Central memory CD8-positive, alpha-beta T cell (primary cell): ENCODE results near the gene EXOC3.
"Not testable (repeated sequence)": the region's sequence is repeated elsewhere in the genome, so short reads cannot be mapped to it uniquely, and the experiment has no call there.

Experiments
- ATAC-seq: fragments of 150-1000 bp; cut with Tn5 transposase; replicated peaks from 2 replicates; pipeline ENCODE4 v1.10.0; 2022; ENCODE audit warnings: mild to moderate bottlenecking, moderate FRiP score, moderate number of reproducible peaks; ENCODE audit not compliant: poor library complexity, severe bottlenecking; ENCODE audit errors: extremely low read depth
- DNase-seq, 2 donors: peaks; one replicate each; pipeline ENCODE4 v3.0.0; 2021; ENCODE audit warnings: low spot score in 2 of 2
- H3K27ac Mint-ChIP-seq: one replicate; pipeline ENCODE4 v1.8.0; 2022; ENCODE audit warnings: low read depth, mild to moderate bottlenecking, moderate library complexity, mixed read lengths
- H3K27me3 Mint-ChIP-seq: one replicate; pipeline ENCODE4 v1.8.0; 2022; ENCODE audit warnings: mixed read lengths
- H3K36me3 Mint-ChIP-seq: one replicate; pipeline ENCODE4 v1.8.0; 2022; ENCODE audit warnings: mild to moderate bottlenecking, moderate library complexity, mixed read lengths; ENCODE audit not compliant: insufficient read depth
- H3K4me1 Mint-ChIP-seq: one replicate; pipeline ENCODE4 v1.8.0; 2022; ENCODE audit warnings: mixed read lengths
- H3K4me3 Mint-ChIP-seq: one replicate; pipeline ENCODE4 v1.8.0; 2022; ENCODE audit warnings: mild to moderate bottlenecking, moderate library complexity, mixed read lengths
- H3K9me3 Mint-ChIP-seq: one replicate; pipeline ENCODE4 v1.8.0; 2022; ENCODE audit warnings: mixed read lengths

EXOC3 gene

GRCh38 chr5:401146-402034, 41.6 kb upstream of the EXOC3 start:
- no peaks in the 10 kb centered on the region for H3K36me3 Mint-ChIP-seq
- H3K9me3 Mint-ChIP-seq, result no peaks in the 10 kb centered on the region
- H3K27ac Mint-ChIP-seq, result no peak overlapping the region
- no peaks in the 10 kb centered on the region for H3K4me1 Mint-ChIP-seq
- H3K4me3 Mint-ChIP-seq, result no peak overlapping the region
- ATAC-seq (no peak), DNase-seq (no peak)
- H3K27me3 Mint-ChIP-seq, result peaks cover 60% of the 10 kb centered on the region

DNA sequence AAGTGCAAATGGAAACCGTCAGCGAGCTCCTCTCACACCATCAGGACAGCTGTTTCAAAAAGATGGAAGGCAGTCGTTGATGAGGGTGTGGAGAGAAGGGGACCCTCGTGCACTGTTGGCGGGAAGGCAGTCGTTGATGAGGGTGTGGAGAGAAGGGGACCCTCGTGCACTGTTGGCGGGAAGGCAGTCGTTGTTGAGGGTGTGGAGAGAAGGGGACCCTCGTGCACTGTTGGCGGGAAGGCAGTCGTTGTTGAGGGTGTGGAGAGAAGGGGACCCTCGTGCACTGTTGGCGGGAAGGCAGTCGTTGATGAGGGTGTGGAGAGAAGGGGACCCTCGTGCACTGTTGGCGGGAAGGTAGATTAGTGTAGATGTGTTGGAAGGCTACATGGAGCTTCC, 40.8 kb upstream of the EXOC3 start:
- DNase-seq, H3K9me3 Mint-ChIP-seq, H3K27ac Mint-ChIP-seq, ATAC-seq, H3K4me3 Mint-ChIP-seq, H3K4me1 Mint-ChIP-seq, H3K36me3 Mint-ChIP-seq: not testable (repeated sequence)
- peaks cover 60% of the 10 kb centered on the region for H3K27me3 Mint-ChIP-seq

DNA sequence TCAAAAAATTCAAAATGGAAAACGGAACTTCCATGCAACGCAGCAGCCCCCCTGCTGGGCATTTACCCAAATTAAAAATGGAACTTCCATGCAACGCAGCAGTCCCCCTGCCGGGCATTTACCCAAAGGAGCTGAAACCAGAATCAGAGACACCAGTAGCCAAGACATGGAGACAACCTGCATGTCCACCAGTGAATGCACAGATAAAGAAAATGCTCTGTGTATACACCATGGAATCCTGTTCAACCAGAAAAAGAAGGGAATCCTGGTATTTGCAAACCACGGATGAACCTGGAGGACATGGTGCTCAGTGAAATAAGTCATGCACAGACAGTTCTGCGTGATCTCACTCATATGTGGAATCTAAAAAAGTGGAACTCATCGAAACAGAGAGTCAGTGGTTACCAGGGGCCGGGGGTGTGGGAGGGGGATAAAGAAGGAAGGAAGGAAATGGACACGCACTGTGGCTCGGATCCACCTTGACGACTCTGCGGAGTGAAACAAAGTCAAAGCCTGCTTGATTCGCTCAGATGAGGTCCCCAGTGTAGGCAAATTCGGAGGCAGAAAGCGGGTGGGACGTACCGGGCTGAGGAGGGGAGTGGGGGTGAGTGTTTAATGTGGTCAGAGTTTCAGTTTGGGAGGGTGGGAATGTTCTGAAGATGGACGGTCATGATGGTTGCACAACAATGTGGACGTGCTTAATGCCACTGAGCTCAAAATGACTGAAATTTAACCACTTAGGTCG, 40.2 kb upstream of the EXOC3 start:
- Mint-ChIP-seq H3K4me3 (no peak overlapping the region), H3K9me3 (no peaks in the 10 kb centered on the region), H3K27me3 (peaks cover 60% of the 10 kb centered on the region), H3K4me1 (no peaks in the 10 kb centered on the region), H3K27ac (no peak overlapping the region), H3K36me3 (no peaks in the 10 kb centered on the region)
- DNase-seq (no peak), ATAC-seq (no peak)

GRCh38 chr5:403995-404394, 39.0 kb upstream of the EXOC3 start:
- no peak for ATAC-seq
- H3K4me1 Mint-ChIP-seq, result no peaks in the 10 kb centered on the region
- no peak overlapping the region for H3K27ac Mint-ChIP-seq
- DNase-seq, result no peak
- no peaks in the 10 kb centered on the region for H3K9me3 Mint-ChIP-seq
- no peak overlapping the region for H3K4me3 Mint-ChIP-seq
- H3K36me3 Mint-ChIP-seq, result no peaks in the 10 kb centered on the region
- H3K27me3 Mint-ChIP-seq, result peaks cover 61% of the 10 kb centered on the region

DNA sequence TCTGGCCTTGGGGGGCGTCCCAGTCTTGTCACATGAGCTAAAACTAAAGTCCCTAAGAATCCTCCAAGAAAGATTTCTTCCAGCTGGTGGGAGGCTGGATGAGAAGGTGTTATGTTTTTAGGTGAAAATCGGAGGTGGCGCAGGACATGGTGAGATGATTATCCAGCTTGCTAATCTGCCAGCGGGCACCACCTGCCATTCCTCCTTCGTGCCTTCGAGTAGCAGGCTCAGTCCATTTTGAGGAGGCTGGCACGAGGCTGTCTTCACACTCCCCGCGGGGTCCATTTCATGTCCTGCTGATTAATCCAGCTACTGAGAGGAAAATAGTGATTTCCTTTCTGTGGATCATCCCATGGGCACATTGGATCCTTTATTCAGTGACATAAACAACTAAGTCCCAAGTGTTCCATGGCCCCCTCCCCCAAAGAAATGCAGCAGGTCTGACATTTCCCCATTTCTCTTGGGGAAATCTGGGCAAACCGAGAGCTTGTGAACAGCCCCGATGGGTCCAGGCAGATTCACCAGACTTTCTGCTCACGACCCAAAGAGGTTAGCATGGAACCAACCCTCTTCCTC, 38.2 kb upstream of the EXOC3 start:
- ATAC-seq (no peak), DNase-seq (no peak)
- H3K4me1 Mint-ChIP-seq, result no peaks in the 10 kb centered on the region
- no peak overlapping the region for H3K4me3 Mint-ChIP-seq
- no peaks in the 10 kb centered on the region for H3K9me3 Mint-ChIP-seq
- no peaks in the 10 kb centered on the region for H3K36me3 Mint-ChIP-seq
- no peak overlapping the region for H3K27ac Mint-ChIP-seq
- peaks cover 69% of the 10 kb centered on the region for H3K27me3 Mint-ChIP-seq

- H3K36me3 Mint-ChIP-seq, result no peaks in the 10 kb centered on the region
- H3K9me3 Mint-ChIP-seq, result no peaks in the 10 kb centered on the region
- no peaks in the 10 kb centered on the region for H3K4me1 Mint-ChIP-seq
- H3K27ac Mint-ChIP-seq, result no peak overlapping the region
- H3K27me3 Mint-ChIP-seq, result peaks cover 69% of the 10 kb centered on the region
- ATAC-seq (no peak), DNase-seq (no peak)
- H3K4me3 Mint-ChIP-seq, result no peak overlapping the region
Observed at GRCh38 chr5:405421-405820, 37.6 kb upstream of the EXOC3 start.

- Mint-ChIP-seq H3K27ac (no peak overlapping the region), H3K27me3 (peaks cover 69% of the 10 kb centered on the region), H3K4me1 (no peaks in the 10 kb centered on the region), H3K4me3 (no peak overlapping the region), H3K9me3 (no peaks in the 10 kb centered on the region), H3K36me3 (no peaks in the 10 kb centered on the region)
- no peak for ATAC-seq
- no peak for DNase-seq
Observed at GRCh38 chr5:406041-406440, 36.9 kb upstream of the EXOC3 start.

- H3K27ac Mint-ChIP-seq, result no peak overlapping the region
- H3K27me3 Mint-ChIP-seq, result peaks cover 69% of the 10 kb centered on the region
- no peaks in the 10 kb centered on the region for H3K9me3 Mint-ChIP-seq
- H3K36me3 Mint-ChIP-seq, result no peaks in the 10 kb centered on the region
- H3K4me3 Mint-ChIP-seq, result no peak overlapping the region
- DNase-seq (no peak), ATAC-seq (no peak)
- H3K4me1 Mint-ChIP-seq, result no peaks in the 10 kb centered on the region
Observed at GRCh38 chr5:407051-407450, 35.9 kb upstream of the EXOC3 start.

DNA sequence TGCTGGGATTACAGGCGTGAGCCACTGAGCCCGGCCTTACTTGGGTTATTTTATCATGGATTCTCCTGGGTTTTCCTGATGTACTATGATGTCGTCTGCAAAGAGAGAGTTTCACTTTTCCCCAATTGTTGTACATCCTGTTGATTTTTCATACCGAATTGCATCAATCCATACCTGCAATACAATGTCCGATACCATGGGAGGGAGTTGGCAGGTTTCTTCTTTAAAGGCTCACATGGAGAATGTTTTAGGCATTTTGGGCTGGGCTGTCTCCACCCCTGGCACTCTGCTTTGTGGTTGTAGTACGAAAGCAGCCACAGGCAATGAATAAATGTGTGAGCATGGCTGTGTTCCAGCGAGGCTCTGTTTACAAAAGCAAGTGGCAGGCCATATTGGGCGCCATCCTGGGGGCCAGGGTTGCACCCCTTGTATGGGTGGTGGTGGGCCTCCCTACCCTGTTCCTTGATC, 35.1 kb upstream of the EXOC3 start:
- H3K27ac Mint-ChIP-seq, result no peak overlapping the region
- ATAC-seq (no peak), DNase-seq (no peak)
- H3K4me3 Mint-ChIP-seq, result no peak overlapping the region
- H3K36me3 Mint-ChIP-seq, result no peaks in the 10 kb centered on the region
- H3K4me1 Mint-ChIP-seq, result no peaks in the 10 kb centered on the region
- no peaks in the 10 kb centered on the region for H3K9me3 Mint-ChIP-seq
- H3K27me3 Mint-ChIP-seq, result peaks cover 65% of the 10 kb centered on the region

DNA sequence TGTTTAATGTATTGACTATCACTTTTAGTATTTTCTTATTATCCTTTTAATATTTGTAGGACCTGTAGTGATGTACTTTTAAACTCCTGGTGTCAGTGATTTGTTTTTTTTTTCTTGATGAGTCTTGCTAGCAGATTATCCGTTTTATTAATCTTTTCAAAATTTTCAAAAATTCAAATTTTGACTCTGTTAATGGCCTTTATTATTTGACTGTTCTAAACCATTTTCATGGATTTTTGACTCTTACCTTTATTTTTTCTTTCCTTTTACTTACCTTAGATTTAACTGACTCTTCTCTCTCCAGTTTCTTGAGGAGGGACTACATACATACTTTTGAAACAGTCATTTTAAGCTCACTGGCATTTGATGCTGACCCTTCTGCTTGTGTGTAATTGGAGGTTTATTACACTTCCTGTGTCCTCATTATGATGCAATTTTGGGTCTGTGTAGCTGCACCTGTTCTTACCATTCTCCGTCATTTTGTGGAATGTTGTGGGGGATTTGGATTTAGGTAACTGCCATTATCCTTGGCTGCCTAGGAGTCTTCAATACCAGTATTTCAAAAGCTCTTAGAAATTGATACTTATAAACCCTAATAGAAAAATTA, 32.0 kb upstream of the EXOC3 start:
- Mint-ChIP-seq H3K4me3 (no peak overlapping the region), H3K4me1 (no peaks in the 10 kb centered on the region), H3K27me3 (peaks cover 37% of the 10 kb centered on the region), H3K27ac (no peak overlapping the region), H3K36me3 (no peaks in the 10 kb centered on the region), H3K9me3 (no peaks in the 10 kb centered on the region)
- ATAC-seq, result no peak
- DNase-seq, result no peak

DNA sequence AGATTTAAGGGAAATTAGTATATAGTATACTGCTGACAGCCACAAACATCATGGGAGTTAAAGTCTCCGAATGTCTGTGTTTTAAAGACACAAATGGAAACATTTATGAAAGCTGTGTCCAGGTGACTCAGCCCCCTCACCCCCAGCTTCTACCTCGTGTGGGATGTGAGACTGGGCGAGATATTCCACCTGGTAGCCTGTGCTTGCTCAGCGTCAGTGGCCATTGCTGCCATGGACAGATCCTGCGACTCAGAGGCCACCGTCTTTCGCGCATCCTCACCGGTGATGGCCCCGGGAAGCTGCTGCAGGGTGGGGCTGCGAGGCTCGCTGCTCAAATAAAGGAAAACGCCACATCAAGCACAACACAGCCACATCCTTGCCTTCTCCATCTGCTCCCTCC, 31.2 kb upstream of the EXOC3 start:
- Mint-ChIP-seq H3K9me3 (no peaks in the 10 kb centered on the region), H3K36me3 (no peaks in the 10 kb centered on the region), H3K4me1 (no peaks in the 10 kb centered on the region), H3K27me3 (peaks cover 34% of the 10 kb centered on the region), H3K4me3 (no peak overlapping the region), H3K27ac (no peak overlapping the region)
- ATAC-seq, result no peak
- no peak for DNase-seq

DNA sequence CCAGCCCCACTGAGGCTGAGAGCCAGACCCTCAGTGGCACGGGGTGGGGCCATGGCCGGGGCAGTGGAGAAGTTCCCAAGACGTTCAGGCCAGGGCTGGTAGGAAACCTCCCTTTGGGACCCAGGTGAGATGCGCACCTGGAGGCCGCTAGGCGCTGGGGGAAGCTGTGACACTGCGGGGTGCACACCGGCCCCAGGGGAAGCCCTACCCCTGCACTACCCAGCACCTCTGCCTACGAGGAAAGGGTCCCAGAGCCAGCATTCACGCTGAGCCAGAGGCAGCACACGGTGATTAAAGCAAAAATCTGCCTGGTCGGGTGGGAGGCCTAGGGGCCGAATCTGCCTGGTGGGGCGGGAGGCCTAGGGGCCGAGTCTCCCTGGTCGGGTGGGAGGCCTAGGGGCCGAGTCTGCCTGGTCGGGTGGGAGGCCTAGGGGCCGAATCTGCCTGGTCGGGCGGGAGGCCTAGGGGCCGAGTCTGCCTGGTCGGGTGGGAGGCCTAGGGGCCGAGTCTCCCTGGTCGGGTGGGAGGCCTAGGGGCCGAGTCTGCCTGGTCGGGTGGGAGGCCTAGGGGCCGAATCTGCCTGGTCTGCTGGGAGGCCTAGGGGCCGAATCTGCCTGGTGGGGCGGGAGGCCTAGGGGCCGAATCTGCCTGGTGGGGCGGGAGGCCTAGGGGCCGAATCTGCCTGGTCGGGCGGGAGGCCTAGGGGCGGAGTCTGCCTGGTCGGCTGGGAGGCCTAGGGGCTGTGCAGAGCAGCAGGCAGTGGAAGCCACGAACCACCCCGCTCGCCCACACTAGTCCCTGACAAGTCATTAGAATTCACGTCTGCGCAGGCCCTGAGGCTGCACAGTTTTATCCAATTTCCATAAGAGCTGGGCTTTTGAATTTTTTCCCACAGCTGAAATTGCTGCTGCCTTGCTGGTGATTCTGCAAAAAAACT, 27.7 kb upstream of the EXOC3 start:
- not testable (repeated sequence) for H3K4me1 Mint-ChIP-seq, ATAC-seq, H3K36me3 Mint-ChIP-seq, DNase-seq, H3K27ac Mint-ChIP-seq, H3K9me3 Mint-ChIP-seq, H3K4me3 Mint-ChIP-seq
- peaks cover 21% of the 10 kb centered on the region for H3K27me3 Mint-ChIP-seq
